ENCODE data around the gene CD276. TPM values are rescaled to one million over a fixed set of nuclear protein-coding genes. Genes with fewer than 3 reads are reported as not detected.

CD276 gene
- total RNA-seq, 1 experiment from 2014 or later: 133 TPM

GRCh38 chr15:73709241-73709640, 25.1 kb downstream of the CD276 start:
- Histone ChIP-seq H3K4me2 (ENCODE audit: insufficient read depth, insufficient read length, low read length) (no peak overlapping the region), H3K27me3 (ENCODE audit: insufficient read depth, low read length) (no peaks in the 10 kb centered on the region), H3K4ac (ENCODE audit: low read depth, low read length) (no peak overlapping the region), H3K27ac (ENCODE audit: insufficient read length, low read depth, low read length) (no peak overlapping the region), H3K23me2 (ENCODE audit: insufficient read length, low read depth, low read length, poor library complexity, severe bottlenecking) (no peaks in the 10 kb centered on the region), H2BK20ac (ENCODE audit: low read depth, low read length, poor library complexity, severe bottlenecking) (no peak overlapping the region), H4K91ac (ENCODE audit: insufficient read length, low read depth, low read length) (no peak overlapping the region), H2AK5ac (ENCODE audit: insufficient read length, low read length) (no peak overlapping the region), H2BK5ac (ENCODE audit: insufficient read length, low read length) (no peak overlapping the region), H3K18ac (ENCODE audit: insufficient read length, low read depth, low read length) (no peak overlapping the region), H4K20me1 (ENCODE audit: control insufficient read depth, insufficient read depth, insufficient read length) (no peaks in the 10 kb centered on the region), H3K4me1 (ENCODE audit: insufficient read depth, low read length) (no peaks in the 10 kb centered on the region), H3K23ac (ENCODE audit: insufficient read length, low read depth, low read length) (no peak overlapping the region), H2AFZ (ENCODE audit: low read length) (no peak overlapping the region), H4K5ac (ENCODE audit: insufficient read length, low read depth, low read length) (no peak overlapping the region), H3K9ac (ENCODE audit: extremely low read depth, insufficient read length, low read length) (no peak overlapping the region), H2BK12ac (ENCODE audit: insufficient read length, low read depth, low read length) (no peak overlapping the region), H3K56ac (ENCODE audit: insufficient read length, low read depth, low read length) (no peak overlapping the region), H3K9me3 (ENCODE audit: control insufficient read depth, low read depth, low read length) (no peaks in the 10 kb centered on the region), H2BK15ac (ENCODE audit: low read depth, low read length) (no peak overlapping the region), H3K79me1 (ENCODE audit: insufficient read depth, low read depth, low read length, poor library complexity, severe bottlenecking) (no peaks in the 10 kb centered on the region), H4K8ac (replicated peaks; ENCODE audit: insufficient read length, low read depth, low read length) (no peak overlapping the region), H3K79me2 (ENCODE audit: insufficient read depth, low read length) (no peaks in the 10 kb centered on the region), H3T11ph (ENCODE audit: low read length) (no peak overlapping the region), H3K14ac (ENCODE audit: insufficient read depth, low read length) (no peak overlapping the region), H2BK120ac (ENCODE audit: low read depth, low read length, poor library complexity, severe bottlenecking) (no peak overlapping the region)
- WGBS (ENCODE audit: extremely low coverage, insufficient read length, low lambda C conversion rate): no CpG with 5 or more reads among the region's 6 CpGs
- Mint-ChIP-seq H3K27me3 (ENCODE audit: low read depth) (no peaks in the 10 kb centered on the region), H3K27ac (no peak overlapping the region; a peak in 1 of 7 replicates), H3K9me3 (no peaks in the 10 kb centered on the region), H3K4me3 (no peak overlapping the region), H3K36me3 (ENCODE audit: insufficient read depth in 1 of 3, low read depth in 3 of 3) (peaks cover 33 to 78% (median 66%) of the 10 kb centered on the region in 3 experiments; a peak in 6 of 7 replicates), H3K4me1 (no peaks in the 10 kb centered on the region)
- no peak for DNase-seq
- no peak for TF ChIP-seq CTCF (conservative IDR thresholded peaks at IDR 0.05)
